OCI-M2 (cell line): Measurements from ENCODE around the gene HNRNPA2B1.
"Not testable (repeated sequence)": the region's sequence is repeated elsewhere in the genome, so short reads cannot be mapped to it uniquely, and the experiment has no call there.

Experiments
- DNase-seq: peaks from one replicate; lab custom pipeline; 2025; ENCODE audit not compliant: unreplicated experiment; lab: John Stamatoyannopoulos, UW

HNRNPA2B1 gene

GRCh38 chr7:26166684-26167266, 33.8 kb downstream of the HNRNPA2B1 start:
- DNase-seq, result no peak

GRCh38 chr7:26165950-26166683, 34.4 kb downstream of the HNRNPA2B1 start:
- no peak for DNase-seq

DNA sequence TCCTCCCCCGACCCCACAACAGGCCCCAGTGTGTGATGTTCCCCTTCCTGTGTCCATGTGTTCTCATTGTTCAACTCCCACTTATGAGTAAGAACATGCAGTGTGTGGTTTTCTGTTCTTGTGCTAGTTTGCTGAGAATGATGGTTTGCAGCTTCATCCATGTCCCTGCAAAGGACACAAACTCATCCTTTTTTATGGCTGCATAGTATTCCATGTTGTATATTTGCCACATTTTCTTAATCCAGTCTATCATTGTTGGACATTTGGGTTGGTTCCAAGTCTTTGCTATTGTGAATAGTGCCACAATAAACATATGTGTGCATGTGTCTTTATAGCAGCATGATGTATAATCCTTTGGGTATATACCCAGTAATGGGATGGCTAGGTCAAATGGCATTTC, 36.7 kb downstream of the HNRNPA2B1 start:
- DNase-seq, result not testable (repeated sequence)

DNA sequence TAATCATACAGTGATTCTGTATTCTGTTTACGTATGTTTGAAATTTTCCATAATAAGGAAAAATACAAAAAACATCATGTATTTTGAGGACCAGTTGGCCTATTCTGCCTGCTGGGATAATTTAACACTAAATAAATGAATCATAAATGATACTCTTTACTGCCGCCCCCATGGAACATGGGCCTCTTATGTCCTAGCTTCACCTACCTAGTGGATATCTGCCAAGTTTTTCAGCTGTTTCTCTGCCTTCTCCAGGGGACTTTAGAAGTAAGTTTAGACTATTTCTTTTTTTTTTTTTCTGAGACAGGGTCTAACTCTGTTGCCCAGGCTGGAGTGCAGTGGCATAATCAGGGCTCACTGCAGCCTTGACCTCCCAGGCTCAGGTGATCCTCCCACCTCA, 38.1 kb downstream of the HNRNPA2B1 start:
- DNase-seq, result no peak

GRCh38 chr7:26160896-26161295, 39.6 kb downstream of the HNRNPA2B1 start:
- DNase-seq, result no peak

DNA sequence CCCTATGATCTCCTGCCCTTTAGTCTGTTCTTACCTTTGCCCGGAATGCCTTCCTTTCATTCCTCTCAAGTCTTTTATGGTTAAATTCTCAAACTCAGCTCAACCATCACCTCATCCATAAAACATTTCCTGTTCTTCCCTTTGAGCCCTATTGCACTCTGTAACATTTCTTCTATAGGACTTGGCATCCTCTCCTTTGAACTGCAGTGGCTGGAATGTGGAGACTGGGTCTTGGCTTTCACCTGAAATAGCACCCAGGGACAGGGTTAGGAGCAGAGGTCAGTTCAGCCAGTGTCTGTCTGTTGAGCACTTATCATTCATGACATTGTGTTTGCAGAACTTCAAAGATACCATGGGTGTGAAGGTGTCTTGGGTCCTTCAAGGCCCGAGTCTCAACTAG, 41.3 kb downstream of the HNRNPA2B1 start:
- no peak for DNase-seq

DNA sequence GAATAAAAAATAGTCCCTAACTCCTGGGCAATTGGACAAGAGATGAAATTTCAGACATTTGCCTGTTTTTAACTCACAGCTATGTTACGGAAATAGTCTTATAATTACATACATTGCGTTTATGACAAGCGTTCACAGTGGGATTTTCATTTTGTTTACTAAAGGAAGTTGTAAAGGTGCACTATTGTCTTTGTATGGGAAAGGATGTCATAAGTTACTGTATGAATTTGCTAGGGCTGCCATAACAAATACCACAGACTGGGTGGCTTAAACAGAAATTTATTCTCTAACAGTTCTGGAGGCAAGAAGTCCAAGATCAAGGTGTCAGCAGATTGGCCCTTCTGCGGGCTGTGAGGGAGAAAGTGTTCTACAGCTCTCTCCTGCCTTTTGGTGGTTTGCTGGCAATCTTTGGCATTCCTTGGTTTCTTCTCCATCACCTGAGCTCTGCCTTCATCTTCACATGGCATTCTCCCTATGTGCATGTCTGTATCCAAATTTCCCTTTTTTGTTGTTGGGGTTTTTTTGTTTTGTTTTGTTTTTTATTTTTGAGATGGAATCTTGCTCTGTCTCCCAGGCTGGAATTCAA, 42.9 kb downstream of the HNRNPA2B1 start:
- DNase-seq, result no peak

GRCh38 chr7:26156451-26157420, 43.8 kb downstream of the HNRNPA2B1 start:
- no peak for DNase-seq

DNA sequence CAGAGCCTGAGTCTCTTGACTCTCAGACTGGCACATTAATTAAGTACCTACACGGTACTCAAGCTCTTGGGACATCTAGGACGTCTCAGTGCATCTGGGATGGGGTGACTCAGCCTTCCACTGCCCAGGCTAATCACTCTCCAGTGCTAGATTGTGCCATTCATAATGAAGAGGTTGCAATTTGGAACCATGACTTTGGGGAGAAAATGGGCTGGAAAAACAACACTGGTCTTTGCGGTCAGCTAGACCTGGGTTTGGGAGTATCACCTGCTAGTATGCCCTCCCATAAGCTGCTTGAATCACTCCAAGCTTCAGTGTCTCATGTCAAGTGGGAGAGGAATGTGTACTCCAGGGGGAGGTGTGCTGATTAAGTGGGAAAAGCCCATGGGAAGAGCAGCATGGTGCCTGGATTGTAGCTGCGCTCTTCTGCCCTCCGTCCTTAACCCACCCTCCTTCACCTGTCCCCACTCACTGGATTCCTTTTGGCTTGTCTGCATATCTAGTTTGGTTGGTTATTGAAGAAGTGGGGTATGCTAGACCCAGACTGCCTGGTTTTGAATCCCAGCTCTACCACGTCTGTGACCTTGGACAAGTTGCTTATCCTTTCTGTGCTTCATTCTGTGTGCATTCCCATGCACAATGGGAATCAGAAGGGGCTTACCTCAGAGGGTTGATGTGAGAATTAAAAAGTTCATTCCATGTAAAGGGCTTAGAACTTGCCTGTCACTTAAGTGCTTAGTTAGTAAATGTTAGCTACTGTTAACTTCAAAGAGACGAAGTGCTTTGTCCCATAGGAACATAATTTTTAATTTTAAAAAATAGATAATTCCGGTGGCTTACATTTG, 44.8 kb downstream of the HNRNPA2B1 start:
- no peak for DNase-seq

DNA sequence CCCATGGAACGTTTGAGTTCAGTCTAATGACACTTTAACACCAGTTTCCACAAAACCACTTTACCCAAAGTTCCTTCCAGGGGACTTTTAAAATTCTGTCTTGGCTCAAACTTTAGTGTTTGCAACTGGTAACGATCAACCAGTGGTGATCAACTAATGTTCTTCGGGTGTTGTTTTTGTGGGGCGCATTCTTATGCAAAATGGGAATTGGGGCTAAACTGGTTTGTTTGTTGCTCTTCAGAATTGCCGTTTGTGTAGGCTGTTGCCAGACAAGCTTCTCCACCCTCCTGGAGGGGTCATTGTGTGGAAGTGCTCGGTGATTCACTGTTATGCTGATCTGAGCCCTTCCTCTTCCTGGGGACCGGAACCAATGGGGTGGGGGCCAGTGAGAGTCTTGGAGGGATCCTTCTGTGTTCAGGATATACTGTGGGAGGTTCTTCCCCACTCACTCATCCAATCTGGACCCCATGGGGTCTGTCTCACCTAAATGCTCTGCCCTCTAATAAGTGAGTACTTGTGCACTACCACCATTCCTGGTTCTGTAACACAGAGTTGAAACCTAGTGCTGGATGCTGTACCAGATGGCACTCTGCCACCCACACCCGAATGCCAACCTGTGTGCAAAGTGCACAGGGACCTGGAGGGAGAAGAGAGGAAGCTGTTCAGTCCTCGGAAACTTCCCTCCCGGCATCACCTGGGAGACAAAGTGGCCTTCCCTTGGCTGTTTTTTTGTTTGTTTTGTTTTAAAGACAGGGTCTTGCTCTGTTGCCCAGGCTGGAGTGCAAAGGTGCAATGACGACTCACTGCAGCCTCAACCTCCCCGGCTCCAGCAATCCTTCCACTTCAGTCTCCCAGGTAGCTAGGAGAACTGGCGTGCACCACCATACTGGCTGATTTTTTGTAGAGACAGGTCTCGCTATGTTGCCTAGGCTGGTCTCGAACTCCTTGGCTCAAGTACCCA, 46.4 kb downstream of the HNRNPA2B1 start:
- no peak for DNase-seq

DNA sequence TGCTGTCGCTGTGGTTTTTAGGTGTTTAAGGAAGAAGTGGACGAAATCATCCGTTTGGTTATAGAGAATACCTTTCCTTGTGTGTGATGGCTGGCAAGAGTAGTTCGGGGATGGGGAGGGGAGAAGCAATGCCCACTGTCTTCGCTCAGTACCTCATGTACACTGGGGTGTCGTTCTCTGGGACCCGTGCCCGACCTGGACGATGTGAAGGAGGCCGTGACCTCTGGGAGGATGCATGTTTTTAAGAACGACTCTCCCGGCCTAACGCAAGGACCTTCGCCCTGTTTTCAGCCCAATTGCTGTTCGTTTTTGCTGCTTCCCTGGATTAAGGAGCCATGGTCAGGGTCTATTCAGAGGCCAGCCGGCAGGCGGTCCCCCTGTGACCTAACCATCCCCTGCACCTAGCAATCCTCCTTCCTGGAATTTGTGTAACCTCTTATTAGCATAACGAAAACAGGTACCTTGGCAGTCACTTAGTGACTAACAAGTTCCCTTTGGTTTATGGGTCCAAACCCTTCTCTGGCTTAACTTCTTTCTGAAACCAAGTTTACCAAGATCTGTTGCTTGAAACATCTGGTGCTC, 47.2 kb downstream of the HNRNPA2B1 start:
- no peak for DNase-seq

DNA sequence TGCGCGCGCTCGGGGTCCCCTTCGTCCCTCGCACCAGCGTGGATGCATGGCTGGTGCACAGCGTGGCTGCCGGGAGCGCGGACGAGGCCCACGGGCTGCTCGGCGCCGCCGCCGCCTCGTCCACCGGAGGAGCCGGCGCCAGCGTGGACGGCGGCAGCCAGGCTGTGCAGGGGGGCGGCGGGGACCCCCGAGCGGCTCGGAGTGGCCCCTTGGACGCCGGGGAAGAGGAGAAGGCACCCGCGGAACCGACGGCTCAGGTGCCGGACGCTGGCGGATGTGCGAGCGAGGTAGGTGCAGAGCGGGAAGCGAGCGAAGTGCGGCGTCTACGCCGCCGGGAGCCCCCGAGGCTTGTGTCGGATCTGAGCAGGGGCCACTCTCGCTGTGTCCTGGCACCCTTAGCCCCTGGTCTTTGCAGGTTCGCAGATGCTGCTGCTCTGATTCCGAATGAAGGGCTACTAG, 47.7 kb downstream of the HNRNPA2B1 start:
- not testable (repeated sequence) for DNase-seq

GRCh38 chr7:26151953-26152781, 48.4 kb downstream of the HNRNPA2B1 start, which contains the start of gene NFE2L3:
TSS of gene NFE2L3 (plus strand) at chr7:26152198. CDS start at chr7:26152499, 301 bp downstream.
- DNase-seq, result no peak

DNA sequence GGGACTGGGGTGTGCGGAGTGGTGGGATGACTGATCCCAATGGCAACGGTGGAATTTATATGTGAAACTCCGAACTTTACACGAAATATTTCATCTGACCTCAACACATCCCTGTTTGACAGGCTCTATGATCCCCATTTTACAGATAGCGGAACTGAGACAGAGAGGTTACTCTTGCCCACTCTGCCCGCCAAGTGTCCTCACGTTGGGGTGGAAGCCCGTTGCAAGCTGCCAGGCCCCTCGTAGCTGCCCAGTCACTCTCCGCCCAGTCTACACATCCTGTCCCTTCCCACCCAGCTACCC, 48.9 kb downstream of the HNRNPA2B1 start:
- no peak for DNase-seq

DNA sequence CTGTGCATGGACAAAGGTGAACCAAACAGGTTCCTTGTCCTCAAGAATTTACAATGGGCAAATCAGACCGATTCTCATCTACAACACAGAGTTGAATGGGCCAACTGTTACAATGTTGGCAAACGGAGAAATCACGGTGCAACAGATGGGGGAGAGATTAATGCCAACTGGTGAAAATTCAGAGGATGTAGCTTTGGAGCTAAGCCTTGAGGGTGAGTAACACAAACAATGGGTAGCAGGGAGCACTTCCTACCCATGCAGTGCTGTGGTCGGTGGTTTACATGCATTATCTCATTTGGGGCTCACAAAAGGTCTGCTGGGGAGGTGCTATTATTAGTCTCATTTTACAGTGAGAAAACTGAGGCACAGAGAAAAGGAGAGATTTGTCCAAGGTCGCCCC, 49.5 kb downstream of the HNRNPA2B1 start:
- DNase-seq, result no peak

- DNase-seq, result no peak
These were observed 51.1 kb downstream of the HNRNPA2B1 start for GRCh38 chr7:26149391-26149977.

DNA sequence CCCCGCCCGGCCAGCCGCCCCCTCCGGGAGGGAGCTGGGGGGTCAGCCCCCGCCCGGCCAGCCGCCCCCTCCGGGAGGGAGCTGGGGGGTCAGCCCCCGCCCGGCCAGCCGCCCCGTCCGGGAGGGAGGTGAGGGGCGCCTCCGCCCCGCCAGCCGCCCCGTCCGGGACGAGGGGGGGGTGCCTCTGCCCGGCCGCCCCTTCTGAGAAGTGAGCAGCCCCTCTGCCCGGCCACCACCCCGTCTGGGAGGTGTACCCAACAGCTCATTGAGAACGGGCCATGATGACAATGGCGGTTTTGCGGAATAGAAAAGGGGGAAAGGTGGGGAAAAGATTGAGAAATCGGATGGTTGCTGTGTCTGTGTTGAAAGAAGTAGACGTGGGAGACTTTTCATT, 52.2 kb downstream of the HNRNPA2B1 start:
- not testable (repeated sequence) for DNase-seq
